Upper lobe of right lung (tissue), 1 donor: ENCODE data around the gene PPP1R26. TPM values are rescaled to one million over a fixed set of nuclear protein-coding genes. Genes with fewer than 3 reads are reported as not detected.
A peak's percentile ranks its signal among the peaks of the same experiment; 100 is the strongest.
"Not testable (repeated sequence)": the region's sequence is repeated elsewhere in the genome, so short reads cannot be mapped to it uniquely, and the experiment has no call there.

Source experiments
- ATAC-seq: fragments of 200-7000 bp; cut with Tn5 transposase; one replicate; pipeline ENCODE4 v1.9.1; 2020; ENCODE audit warnings: mild to moderate bottlenecking, moderate library complexity
- DNase-seq: peaks from one replicate; pipeline ENCODE4 v3.0.0-alpha.2; 2020
- H3K27ac ChIP-seq: fragments of 200-600 bp; one replicate; pipeline ENCODE4 v1.8.0; 2022
- H3K27me3 ChIP-seq: fragments of 200-600 bp; one replicate; pipeline ENCODE4 v1.8.0; 2022; ENCODE audit warnings: mild to moderate bottlenecking
- H3K36me3 ChIP-seq: fragments of 200-600 bp; one replicate; pipeline ENCODE4 v1.8.0; 2022
- H3K4me1 ChIP-seq: fragments of 200-600 bp; one replicate; pipeline ENCODE4 v1.8.0; 2022
- H3K4me3 ChIP-seq: fragments of 200-600 bp; one replicate; pipeline ENCODE4 v1.8.0; 2022; ENCODE audit warnings: mild to moderate bottlenecking
- H3K9me3 ChIP-seq: fragments of 200-600 bp; one replicate; pipeline ENCODE4 v1.8.0; 2022
- CTCF ChIP-seq: fragments of 200-600 bp; IDR thresholded peaks from one replicate; pipeline ENCODE4 v1.8.0; 2022; ENCODE audit warnings: antibody characterized with exemption
- intact Hi-C: fragments of 100-400 bp; cut with DNase I; formaldehyde crosslinking; loops from one replicate; pipeline ENCODE4 v1.11.0; 2022
- total RNA-seq: library from RNA; stranded (reverse); fragmentation: NEBNext Ultra II Directional; extraction: Animal tissue kit (Norgen Biotek cat#: 25700); gene quantifications from one replicate; pipeline ENCODE4 v1.2.1, GENCODE V29; 2021
- donor health status: DM: no; HTN: yes; CAD: no; lungs with severe emphysema.

PPP1R26 gene
- total RNA-seq, 1 donor from 2014 or later, result 27.5 TPM

DNA sequence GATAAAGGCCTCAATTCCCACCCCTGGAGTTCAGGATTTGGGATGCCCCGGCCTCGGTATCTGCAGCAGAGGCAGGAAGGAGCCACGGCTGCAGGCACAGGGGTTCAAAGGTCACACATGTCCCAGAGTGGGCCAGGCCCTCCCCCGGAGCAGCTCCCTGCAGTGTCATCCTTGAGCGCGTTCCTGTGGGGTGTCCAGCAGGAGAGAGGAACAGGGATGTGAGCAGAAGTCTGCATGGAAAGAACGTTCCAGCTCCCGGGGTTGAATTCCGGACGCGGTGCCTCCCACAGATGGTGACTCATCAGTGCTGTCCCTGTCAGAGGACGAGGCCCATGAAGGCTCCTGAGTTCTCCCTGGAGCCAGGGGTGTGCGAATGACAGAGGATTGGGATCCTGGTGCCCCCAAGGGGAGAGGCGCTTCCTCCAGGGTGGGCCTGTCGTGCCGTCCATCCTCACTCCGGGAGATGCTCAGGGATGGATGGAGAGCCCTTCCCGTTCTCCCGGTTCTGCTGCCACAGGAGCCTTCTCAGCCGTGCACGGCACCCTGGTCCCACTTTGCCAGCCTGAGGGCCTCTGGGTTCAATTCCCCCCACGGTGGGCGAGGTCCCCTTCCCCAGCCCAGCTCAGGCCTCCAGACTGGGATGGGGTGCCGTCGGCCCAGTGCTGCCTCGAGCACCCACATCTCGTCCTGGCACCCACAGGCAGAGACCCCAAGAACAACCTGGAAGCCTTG is 44.7 kb downstream of the PPP1R26 start:
- Histone ChIP-seq H3K27ac (no peak overlapping the region), H3K9me3 (no peaks in the 10 kb centered on the region), H3K36me3 (no peaks in the 10 kb centered on the region), H3K4me1 (no peaks in the 10 kb centered on the region), H3K27me3 (peaks cover 8% of the 10 kb centered on the region), H3K4me3 (no peak overlapping the region)
- intact Hi-C loops, result no loop called here
- TF ChIP-seq CTCF, result no peak
- ATAC-seq, result no peak
- DNase-seq, result peak; percentile 57

- DNase-seq, result peak; percentile 51
- intact Hi-C loops, result no loop called here
- Histone ChIP-seq H3K36me3 (no peaks in the 10 kb centered on the region), H3K27me3 (peaks cover 8% of the 10 kb centered on the region), H3K27ac (no peak overlapping the region), H3K4me1 (no peaks in the 10 kb centered on the region), H3K9me3 (no peaks in the 10 kb centered on the region), H3K4me3 (no peak overlapping the region)
- no peak for ATAC-seq
- TF ChIP-seq CTCF, result no peak
Observed at GRCh38 chr9:135525241-135526088, 45.9 kb downstream of the PPP1R26 start.

DNA sequence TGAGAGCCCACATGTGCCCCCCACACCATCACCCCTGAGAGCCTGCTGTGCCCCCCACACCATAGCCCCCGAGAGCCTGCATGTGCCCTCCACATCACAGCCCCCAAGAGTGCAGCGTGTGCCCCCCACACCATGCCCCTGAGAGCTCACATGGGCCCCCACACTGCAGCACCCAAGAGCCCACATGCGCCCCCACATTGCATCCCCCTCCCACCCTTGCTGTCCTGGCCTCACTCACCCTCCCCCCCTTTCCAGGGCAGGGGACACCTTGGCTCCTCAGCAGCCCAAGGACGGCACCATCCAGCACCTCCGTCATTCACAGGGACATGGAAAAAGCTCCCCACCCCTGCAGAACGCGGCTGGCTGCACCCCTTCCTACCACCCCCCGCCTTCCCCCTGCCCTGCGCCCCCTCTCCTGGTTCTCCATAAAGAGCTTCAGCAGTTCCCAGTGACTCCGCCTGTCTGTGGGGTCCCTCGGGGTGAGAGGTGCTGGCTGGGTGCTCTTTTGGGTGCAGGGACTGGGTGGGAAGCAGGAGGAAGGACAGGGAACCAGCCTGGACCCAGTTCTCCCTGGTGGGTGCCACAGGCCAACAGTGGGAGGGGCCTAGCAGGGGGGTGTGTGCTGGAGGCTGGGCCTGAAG is 46.6 kb downstream of the PPP1R26 start:
- peaks cover 8% of the 10 kb centered on the region for H3K27me3 ChIP-seq
- intact Hi-C loops, result no loop called here

DNA sequence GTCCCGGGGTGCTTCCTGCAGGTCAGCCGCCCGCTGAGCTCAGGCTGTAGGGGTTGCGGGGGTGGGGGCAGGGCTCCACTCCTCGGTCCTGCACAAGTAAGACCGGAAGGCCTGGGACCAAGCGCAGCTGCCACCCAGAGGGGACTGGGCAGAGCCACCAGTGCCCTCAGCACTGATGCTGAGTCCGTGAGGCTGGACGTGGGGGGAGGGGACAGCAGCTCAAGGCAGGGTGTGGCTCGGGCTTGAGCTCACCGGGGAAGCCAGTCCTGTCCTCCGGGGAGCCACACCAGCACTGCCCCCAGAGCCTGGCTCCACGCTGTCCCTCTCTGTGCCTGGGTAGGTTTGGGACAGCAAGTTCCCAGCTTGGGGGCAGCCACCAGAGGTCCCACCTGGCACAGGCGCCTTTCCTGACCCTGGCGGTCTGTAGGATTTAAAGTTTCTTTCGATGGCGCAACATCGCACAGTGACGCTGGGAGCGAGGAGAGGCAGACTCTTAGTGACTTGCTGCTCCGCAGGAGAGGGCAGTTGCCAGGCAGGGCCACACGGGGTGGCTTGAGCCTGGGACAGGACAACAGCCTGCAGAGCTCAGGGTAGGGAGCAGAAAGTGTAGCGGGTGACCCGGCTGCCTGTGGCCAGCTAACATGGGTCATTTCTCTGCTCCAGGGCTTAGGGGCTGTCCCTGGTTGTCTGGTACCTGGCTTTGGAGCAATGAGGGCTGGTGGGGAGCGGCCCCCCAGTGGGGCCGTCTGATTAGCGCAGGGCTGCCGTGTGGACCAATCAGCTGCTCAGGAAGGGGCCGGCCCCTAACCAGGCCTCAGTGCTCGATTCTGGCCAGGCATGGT is 47.4 kb downstream of the PPP1R26 start:
- intact Hi-C loops, result no loop called here
- DNase-seq (peak; percentile 60), ATAC-seq (peak; percentile 7)
- Histone ChIP-seq H3K4me1 (no peaks in the 10 kb centered on the region), H3K36me3 (no peaks in the 10 kb centered on the region), H3K4me3 (no peak overlapping the region), H3K9me3 (no peaks in the 10 kb centered on the region), H3K27me3 (peaks cover 8% of the 10 kb centered on the region), H3K27ac (no peak overlapping the region)
- TF ChIP-seq CTCF, result no peak

More for the DNA sequence above, 46.6 kb downstream of the PPP1R26 start:
- Histone ChIP-seq H3K9me3 (no peaks in the 10 kb centered on the region), H3K27ac (no peak overlapping the region), H3K4me1 (no peaks in the 10 kb centered on the region), H3K4me3 (no peak overlapping the region), H3K36me3 (no peaks in the 10 kb centered on the region)
- TF ChIP-seq CTCF, result no peak
- DNase-seq, result peak; percentile 40
- ATAC-seq, result no peak

- DNase-seq, H3K27ac ChIP-seq, H3K9me3 ChIP-seq, H3K4me1 ChIP-seq, intact Hi-C loops, H3K4me3 ChIP-seq, H3K36me3 ChIP-seq, ATAC-seq: not testable (repeated sequence)
- H3K27me3 ChIP-seq, result peaks cover 18% of the 10 kb centered on the region
Observed at GRCh38 chr9:135528842-135529435, 49.4 kb downstream of the PPP1R26 start.
